ENCODE results near the gene CHDH.

Gene CHDH

GRCh38 chr3:53846134-53846850 is at the start of gene CHDH, which contains the start of gene IL17RB:
TSS of gene CHDH (minus strand) at chr3:53846419. CDS start at chr3:53824008, 22,411 bp downstream.
TSS of gene IL17RB (plus strand) at chr3:53846568. CDS start at chr3:53846589, 21 bp downstream.
- DNase-seq = peak; percentile 19

- no peak for DNase-seq
These were observed 46.0 kb upstream of the CHDH start for GRCh38 chr3:53892286-53892637.

GRCh38 chr3:53891497-53892285 is 45.5 kb upstream of the CHDH start, which contains the start of gene SELENOK:
TSS of gene SELENOK (minus strand) at chr3:53891859.
- peak; percentile 92 for DNase-seq

- DNase-seq = peak; percentile 1
These were observed 44.7 kb upstream of the CHDH start for GRCh38 chr3:53890726-53891475.

GRCh38 chr3:53888232-53888631 is 42.0 kb upstream of the CHDH start:
- no peak for DNase-seq

- no peak for DNase-seq
These were observed 41.2 kb upstream of the CHDH start for GRCh38 chr3:53887446-53887845.

- no peak for DNase-seq
These were observed 39.0 kb upstream of the CHDH start for GRCh38 chr3:53885239-53885638.

- no peak for DNase-seq
These were observed 38.4 kb upstream of the CHDH start for GRCh38 chr3:53884623-53885022.

- DNase-seq = no peak
These were observed 36.8 kb upstream of the CHDH start for GRCh38 chr3:53883008-53883407.

GRCh38 chr3:53881691-53882593 is 35.7 kb upstream of the CHDH start, which contains the start of gene ACTR8:
TSS of gene ACTR8 (minus strand) at chr3:53882152. CDS start at chr3:53882101, 51 bp downstream.
- peak; percentile 64 for DNase-seq

- no peak for DNase-seq
These were observed 34.5 kb upstream of the CHDH start for GRCh38 chr3:53880396-53881345.

- no peak for DNase-seq
These were observed 19.7 kb upstream of the CHDH start for GRCh38 chr3:53865732-53866499.

GRCh38 chr3:53863145-53863544 is 16.9 kb upstream of the CHDH start:
- DNase-seq = no peak

GRCh38 chr3:53862241-53862640 is 16.0 kb upstream of the CHDH start:
- no peak for DNase-seq

GRCh38 chr3:53860196-53860595 is 14.0 kb upstream of the CHDH start:
- DNase-seq = no peak

- no peak for DNase-seq
These were observed 13.0 kb upstream of the CHDH start for GRCh38 chr3:53859178-53859577.

GRCh38 chr3:53858096-53858741 is 12.0 kb upstream of the CHDH start:
- DNase-seq = no peak

- DNase-seq = no peak
These were observed 10.7 kb upstream of the CHDH start for GRCh38 chr3:53856964-53857363.

- DNase-seq = no peak
These were observed 4.7 kb upstream of the CHDH start for GRCh38 chr3:53850895-53851294.

- no peak for DNase-seq
These were observed 3.7 kb upstream of the CHDH start for GRCh38 chr3:53849916-53850315.

Data from NCI-H1436 (cell line).